OCI-LY3 (cell line): ENCODE measurements around the gene RTN4RL1.

Experiments used
- H2AFZ ChIP-seq: fragments of 200-600, 300-600 bp; shearing (Covaris generic); 2 replicates; pipeline ENCODE4 v1.6.0; 2014; ENCODE audit warnings: antibody characterized with exemption, low read depth, low read length
- H3K27ac ChIP-seq: fragments of 200-600, 300-600 bp; sonication (generic); 2 replicates; pipeline ENCODE4 v1.5.1; 2014; ENCODE audit warnings: mild to moderate bottlenecking, low read length, moderate library complexity, mixed read lengths
- H3K27me3 ChIP-seq: fragments of 200-600, 300-600 bp; sonication (generic); 2 replicates; pipeline ENCODE4 v1.6.1; 2014; ENCODE audit warnings: low read depth, low read length, mixed read lengths
- H3K36me3 ChIP-seq: fragments of 200-600, 300-600 bp; sonication (generic); replicated peaks from 2 replicates; pipeline ENCODE3; 2014; ENCODE audit warnings: low read depth, low read length, mixed read lengths
- H3K4me1 ChIP-seq: fragments of 300-600, 200-600 bp; sonication (generic); 2 replicates; pipeline ENCODE4 v1.6.1; 2014; ENCODE audit warnings: low read length, mixed read lengths
- H3K4me2 ChIP-seq: fragments of 200-600, 300-600 bp; sonication (generic); 2 replicates; pipeline ENCODE4 v1.6.1; 2014; ENCODE audit warnings: low read length, mixed read lengths
- H3K4me3 ChIP-seq: fragments of 300-600, 200-600 bp; sonication (generic); 2 replicates; pipeline ENCODE4 v1.5.1; 2014; ENCODE audit warnings: antibody characterized with exemption, mild to moderate bottlenecking, low read length, moderate library complexity
- H3K79me2 ChIP-seq: fragments of 300-600, 200-600 bp; shearing (Covaris generic); 2 replicates; pipeline ENCODE4 v1.6.1; 2014; ENCODE audit warnings: mild to moderate bottlenecking, low read length, mixed read lengths
- H3K9ac ChIP-seq: fragments of 300-600, 200-600 bp; shearing (Covaris generic); 2 replicates; pipeline ENCODE4 v1.6.0; 2014; ENCODE audit warnings: mild to moderate bottlenecking, low read length, moderate library complexity
- H3K9me3 ChIP-seq: fragments of 200-600, 300-600 bp; shearing (Covaris generic); 2 replicates; pipeline ENCODE4 v1.6.1; 2014; ENCODE audit warnings: low read length, mixed read lengths; ENCODE audit not compliant: insufficient read depth
- H4K20me1 ChIP-seq: fragments of 200-600, 300-600 bp; sonication (generic); 2 replicates; pipeline ENCODE4 v1.6.1; 2016; ENCODE audit warnings: low read length, mixed read lengths; ENCODE audit not compliant: insufficient read depth
- CTCF ChIP-seq: fragments of 200-600, 300-600 bp; sonication (generic); IDR thresholded peaks from 2 replicates; pipeline ENCODE4 v1.5.1; 2014; ENCODE audit warnings: antibody characterized with exemption, low read length, low read depth
- EZH2phosphoT487 ChIP-seq: fragments of 200-600 bp; shearing (Covaris generic); IDR thresholded peaks from 2 replicates; pipeline ENCODE4 v1.6.1; 2018; ENCODE audit warnings: antibody characterized with exemption, mixed run types, low read depth

The RTN4RL1 gene

DNA sequence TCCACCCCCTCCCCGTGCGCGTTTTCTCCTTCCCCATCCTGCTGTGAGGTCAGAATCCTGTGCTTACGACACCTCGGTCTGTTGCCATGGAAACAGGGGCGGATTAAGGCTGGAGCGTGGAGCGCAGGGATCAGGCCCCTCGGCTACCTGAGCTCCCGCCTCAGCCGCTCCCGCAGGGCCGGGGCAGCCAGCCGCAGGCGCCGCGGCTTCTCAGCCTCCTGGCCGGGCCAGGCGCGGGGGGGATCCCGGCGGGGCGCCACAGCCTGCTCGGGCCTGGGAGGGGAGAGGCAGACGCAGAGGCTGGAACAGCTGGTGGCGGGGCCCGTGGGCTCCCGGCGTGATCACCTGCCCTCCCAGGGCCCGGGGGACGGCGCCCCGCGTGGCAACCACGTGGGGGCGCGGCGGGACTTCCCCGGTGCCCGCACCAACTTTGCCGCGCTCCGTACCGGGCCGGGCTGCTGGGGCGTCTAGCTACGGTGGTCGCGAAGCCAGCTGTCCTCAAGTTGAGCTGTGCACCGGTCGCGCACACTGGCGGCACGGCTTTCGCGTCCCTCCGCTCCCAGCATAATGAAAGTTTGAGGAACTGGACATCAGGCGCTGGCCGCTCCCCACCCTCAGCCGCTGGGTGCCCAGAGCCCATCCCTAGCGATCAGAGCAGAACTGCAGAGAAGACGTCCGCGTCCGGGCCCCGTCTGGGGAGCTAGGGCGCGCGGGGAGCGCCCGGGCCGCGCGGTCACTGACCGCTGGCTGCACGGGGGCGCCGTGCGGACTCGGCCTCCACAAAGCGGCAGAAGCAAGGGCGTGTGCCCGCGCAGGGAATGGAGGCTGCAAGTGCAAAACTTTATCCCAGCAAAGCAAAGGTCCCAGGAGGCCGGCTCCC is 1.2 kb downstream of the RTN4RL1 start:
- H3K27me3 ChIP-seq: peaks cover 5% of the 10 kb centered on the region; the same call in 1 of the 2 replicates
- H3K9ac ChIP-seq: no peak overlapping the region
- H3K4me3 ChIP-seq: no peak overlapping the region
- no peak overlapping the region for H3K4me2 ChIP-seq
- no peak overlapping the region for H2AFZ ChIP-seq
- no peaks in the 10 kb centered on the region for H3K79me2 ChIP-seq
- TF ChIP-seq EZH2phosphoT487 (no peak), CTCF (no peak)
- no peaks in the 10 kb centered on the region for H3K9me3 ChIP-seq
- H3K36me3 ChIP-seq: no peaks in the 10 kb centered on the region
- peaks cover 10% of the 10 kb centered on the region for H3K4me1 ChIP-seq
- H4K20me1 ChIP-seq: no peaks in the 10 kb centered on the region
- no peak overlapping the region for H3K27ac ChIP-seq

DNA sequence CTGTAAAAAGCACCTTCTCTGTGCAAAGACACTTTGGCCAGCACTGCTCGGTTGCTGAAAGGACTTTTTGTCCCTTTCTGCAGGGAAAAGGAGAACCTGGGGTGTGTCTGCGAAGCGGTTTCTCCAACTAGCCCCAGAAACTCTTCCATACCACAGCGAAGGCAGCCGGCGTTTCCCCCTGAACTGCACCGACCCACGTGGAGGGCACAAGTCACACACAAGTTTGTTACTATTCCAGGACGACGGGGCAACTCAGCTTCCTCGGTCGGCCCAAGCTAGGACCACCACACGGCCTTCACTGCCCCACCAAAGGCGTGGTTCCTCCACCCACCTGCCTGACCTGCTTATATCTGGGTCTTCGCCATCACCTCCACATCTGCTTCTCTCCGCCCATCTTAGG is 1.9 kb downstream of the RTN4RL1 start:
- Histone ChIP-seq H3K9me3 (no peaks in the 10 kb centered on the region), H2AFZ (no peak overlapping the region), H3K27ac (no peak overlapping the region), H3K4me3 (no peak overlapping the region), H3K4me1 (peaks cover 10% of the 10 kb centered on the region), H3K79me2 (no peaks in the 10 kb centered on the region), H3K4me2 (no peak overlapping the region), H3K36me3 (no peaks in the 10 kb centered on the region), H4K20me1 (no peaks in the 10 kb centered on the region), H3K27me3 (peaks cover 5% of the 10 kb centered on the region; the same call in 1 of the 2 replicates), H3K9ac (no peak overlapping the region)
- no peak for TF ChIP-seq CTCF
- no peak for TF ChIP-seq EZH2phosphoT487

- peaks cover 5% of the 10 kb centered on the region; the same call in 1 of the 2 replicates for H3K27me3 ChIP-seq
These were observed 2.4 kb downstream of the RTN4RL1 start for GRCh38 chr17:2022647-2023240.

More at GRCh38 chr17:2022647-2023240, 2.4 kb downstream of the RTN4RL1 start:
- no peak overlapping the region for H3K27ac ChIP-seq
- H3K36me3 ChIP-seq: no peaks in the 10 kb centered on the region
- no peaks in the 10 kb centered on the region for H4K20me1 ChIP-seq
- H3K9ac ChIP-seq: no peak overlapping the region
- no peak for TF ChIP-seq EZH2phosphoT487
- TF ChIP-seq CTCF: no peak
- no peak overlapping the region for H3K4me3 ChIP-seq
- no peaks in the 10 kb centered on the region for H3K9me3 ChIP-seq
- peaks cover 13% of the 10 kb centered on the region for H3K4me1 ChIP-seq
- no peaks in the 10 kb centered on the region for H3K79me2 ChIP-seq
- no peak overlapping the region for H2AFZ ChIP-seq
- H3K4me2 ChIP-seq: no peak overlapping the region
